HUDEP-2 (cell line): ENCODE data around the gene CAMTA1.
"Not testable (repeated sequence)": the region's sequence is repeated elsewhere in the genome, so short reads cannot be mapped to it uniquely, and the experiment has no call there.

Experiments
- DNase-seq, 76 experiments: peaks; one replicate each; lab custom pipeline; 2025; ENCODE audit not compliant: unreplicated experiment in 76 of 76; lab: John Stamatoyannopoulos, UW

The CAMTA1 gene

DNA sequence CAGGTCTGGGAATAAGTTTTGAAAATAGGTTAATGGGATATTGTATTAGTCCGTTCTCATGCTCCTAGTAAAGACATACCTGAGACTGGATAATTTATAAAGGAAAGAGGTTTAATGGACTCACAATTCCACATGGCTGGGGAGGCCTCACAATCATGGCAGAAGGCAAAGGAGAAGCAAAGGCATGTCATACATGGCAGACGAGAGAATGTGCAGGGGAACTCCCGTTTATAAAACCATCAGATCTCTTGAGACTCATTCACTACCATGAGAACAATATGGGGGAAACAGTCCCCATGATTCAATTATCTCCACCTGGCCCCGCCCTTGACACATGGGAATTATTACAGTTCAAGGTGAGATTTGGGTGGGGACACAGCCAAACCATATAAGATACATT is 60.5 kb downstream of the CAMTA1 start:
- DNase-seq: not testable (repeated sequence)

DNA sequence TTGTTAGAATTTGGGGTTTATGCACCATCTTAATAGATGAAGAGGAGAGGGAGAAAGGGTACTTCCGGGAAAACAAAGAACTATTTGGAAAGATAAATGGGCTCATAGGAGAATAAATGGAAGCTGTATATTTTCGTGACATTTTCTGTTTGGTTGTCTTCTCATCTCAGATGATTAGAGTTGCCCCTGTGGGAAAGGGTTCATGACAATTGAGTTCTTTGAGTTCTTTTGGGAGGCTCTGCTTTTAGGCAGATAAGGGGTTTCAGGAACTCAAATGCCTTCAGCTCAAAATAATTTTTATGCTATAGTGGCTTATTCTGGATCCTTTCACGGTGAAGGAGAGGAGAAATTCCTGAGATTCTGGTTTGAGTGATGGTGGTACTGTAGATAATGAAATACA is 63.6 kb downstream of the CAMTA1 start:
- no peak for DNase-seq

GRCh38 chr1:6850537-6850936 is 65.3 kb downstream of the CAMTA1 start:
- no peak for DNase-seq

DNA sequence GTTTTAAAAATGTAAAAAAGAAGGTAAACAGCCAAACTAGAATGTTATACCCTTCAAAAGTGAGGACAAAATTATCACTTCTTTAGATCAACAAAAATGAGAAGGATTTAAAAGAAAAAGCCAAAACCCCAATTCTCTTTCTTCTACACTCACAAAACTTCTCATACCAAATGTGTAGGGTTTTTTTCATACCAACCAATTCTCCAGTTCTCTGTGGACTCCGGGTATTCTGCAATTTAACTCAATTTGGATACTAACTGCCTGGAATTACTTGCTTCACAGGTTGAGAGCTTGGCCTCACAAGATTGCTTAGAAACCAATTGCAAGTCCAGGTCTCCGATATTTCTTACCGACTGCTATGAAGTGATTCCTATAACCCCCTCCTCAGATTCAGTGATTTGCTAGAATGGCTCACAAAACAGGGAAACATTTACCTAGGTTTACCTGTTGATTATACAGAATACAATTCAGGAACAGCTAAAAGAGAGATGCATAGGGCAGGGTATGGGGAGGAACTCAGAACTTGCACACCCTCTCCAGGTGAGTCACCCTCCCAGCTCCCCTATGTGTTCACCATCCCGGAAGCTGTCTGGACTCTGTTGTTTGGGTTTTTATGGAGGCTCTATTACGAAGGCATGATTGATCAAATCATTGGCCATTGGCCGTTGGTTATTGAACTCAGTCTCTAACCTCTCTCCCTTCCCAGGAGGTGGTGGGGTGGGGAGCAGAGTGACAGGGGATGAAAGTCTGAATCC is 67.1 kb downstream of the CAMTA1 start:
- no peak for DNase-seq

DNA sequence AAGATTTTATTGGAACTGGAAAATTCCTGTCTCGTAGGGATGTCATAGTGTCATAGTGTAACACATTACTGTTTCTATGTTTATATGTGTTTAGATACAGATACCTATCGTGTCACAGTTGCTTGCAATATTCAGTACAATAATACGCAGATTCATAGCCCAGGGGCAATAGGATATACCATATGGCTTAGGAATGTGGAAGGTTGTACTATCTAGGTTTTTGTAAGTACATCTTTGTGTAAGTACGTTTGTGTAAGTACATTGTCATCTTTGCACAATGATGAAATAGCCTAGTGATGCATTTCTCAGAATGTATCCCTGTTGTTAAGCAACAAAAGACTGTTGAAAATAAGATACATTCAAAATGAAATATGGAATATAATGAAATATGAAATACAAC is 68.9 kb downstream of the CAMTA1 start:
- no peak for DNase-seq

DNA sequence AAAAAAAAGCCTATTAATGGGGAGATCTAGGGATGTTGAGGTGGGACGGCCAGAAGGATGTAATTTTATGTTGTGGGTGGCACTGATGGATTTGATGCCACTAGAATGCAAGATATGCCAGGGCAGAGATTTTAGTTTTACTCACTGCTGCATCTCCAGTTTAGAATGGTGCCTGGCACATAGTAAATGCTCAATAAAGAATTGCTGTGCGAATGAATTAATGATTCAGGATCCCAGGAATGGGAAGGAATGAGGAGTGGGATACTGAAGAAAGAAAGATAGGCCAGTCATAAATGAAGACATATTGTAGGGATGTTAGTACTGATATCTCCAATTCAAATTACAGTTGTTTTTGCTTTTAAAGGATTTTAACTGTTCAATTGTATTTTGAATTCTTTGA is 72.6 kb downstream of the CAMTA1 start:
- DNase-seq: no peak

- DNase-seq: no peak
These were observed 73.3 kb downstream of the CAMTA1 start for GRCh38 chr1:6858596-6858995.

DNA sequence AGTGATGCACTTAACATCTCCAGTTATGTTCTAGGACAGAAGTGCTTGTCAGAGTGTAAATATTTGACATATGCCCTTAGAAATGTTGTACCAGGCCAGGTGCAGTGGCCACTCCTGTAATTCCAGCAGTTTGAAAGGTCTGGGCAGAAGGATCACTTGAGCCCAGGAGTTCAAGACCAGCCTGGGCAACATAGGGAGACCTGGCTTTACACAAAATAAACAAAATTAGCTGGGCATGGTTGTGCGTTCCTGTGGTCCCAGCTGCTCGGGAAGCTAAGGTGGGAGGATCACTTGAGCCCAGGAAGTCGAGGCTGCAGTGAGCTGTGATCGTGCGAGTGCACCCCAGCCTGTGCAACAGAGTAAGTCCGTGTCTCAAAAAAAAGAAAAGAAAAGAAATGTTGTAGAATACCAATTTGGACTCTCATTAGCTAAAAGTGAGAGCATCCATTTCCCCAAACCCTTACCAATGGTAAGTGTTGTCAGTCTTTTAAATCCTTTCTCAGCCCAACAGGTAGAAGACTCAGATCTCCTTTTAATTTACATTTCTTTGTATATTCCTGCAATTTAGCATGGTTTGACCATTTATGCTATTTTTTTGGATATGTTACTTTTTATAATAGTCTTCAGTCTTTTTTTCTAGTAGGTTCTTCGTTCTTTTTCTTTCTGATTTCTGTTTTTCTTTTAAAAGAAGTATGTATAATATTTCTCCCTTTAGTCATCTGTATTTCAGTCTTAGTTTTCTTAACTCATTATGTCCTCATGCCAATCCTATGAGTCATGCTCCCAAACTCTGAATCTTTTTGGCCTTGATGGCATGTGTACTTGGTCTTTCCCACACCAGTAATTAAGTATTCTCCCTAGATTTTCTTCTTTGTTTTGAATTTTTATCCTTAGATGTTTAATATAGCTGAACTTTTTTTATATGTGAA is 74.4 kb downstream of the CAMTA1 start:
- no peak for DNase-seq

GRCh38 chr1:6860401-6860800 is 75.1 kb downstream of the CAMTA1 start:
- no peak for DNase-seq

GRCh38 chr1:6861075-6861724 is 75.9 kb downstream of the CAMTA1 start:
- no peak for DNase-seq

DNA sequence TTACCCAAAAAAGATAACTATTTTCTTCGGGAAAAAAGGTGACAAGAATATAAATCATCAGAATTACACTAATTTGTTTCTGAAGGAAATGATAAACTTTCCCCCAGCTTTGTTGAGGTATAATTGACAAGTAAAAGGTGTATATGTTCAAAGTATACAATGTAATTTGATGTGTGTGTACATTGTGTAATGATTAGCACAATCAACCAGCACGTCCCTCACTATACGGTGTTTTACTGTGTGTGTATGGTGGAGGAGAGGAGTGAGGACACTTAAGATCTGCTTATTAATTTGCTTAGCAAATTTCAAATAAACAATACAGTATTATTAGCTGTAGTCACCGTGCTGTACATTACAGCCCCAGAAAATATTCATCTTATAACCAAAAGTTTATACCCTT is 77.7 kb downstream of the CAMTA1 start:
- DNase-seq: no peak

DNA sequence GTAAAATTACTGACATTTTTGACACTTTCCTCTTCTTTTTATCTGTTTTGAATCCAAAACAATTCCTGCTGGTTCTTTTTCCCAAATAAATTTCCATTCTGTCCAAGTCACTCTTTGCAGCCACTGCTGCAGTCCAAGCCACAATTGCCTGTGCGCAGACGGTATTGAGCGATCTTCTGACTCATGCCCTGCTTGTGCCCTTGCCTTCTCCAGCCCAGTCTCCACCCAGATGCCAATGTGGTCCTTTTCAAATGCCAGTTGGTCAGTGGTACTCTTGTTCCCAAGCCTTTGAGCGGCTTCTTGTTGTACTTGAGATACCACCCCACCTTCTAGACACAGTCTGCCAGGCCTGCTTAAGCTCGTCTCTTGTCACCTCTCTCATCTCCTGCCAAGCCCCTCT is 78.9 kb downstream of the CAMTA1 start:
- no peak for DNase-seq

DNA sequence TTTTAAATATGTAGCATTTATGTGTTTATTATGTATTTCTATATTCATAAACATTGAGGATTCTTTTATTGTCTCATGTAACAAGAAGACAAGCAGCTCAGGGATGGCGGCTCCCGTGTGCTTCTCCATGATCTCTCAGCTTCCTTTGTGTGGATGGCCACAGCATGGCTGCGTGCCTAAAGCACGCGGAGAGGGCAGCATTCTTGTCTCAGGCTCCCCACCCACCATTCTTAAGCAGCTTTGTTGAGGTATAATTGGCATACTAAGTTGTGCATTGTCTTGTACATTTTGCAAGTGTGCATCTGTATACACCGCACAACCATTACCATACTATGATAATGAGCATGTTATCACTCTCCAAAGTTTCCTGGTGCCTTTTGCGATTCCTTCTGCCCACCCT is 81.6 kb downstream of the CAMTA1 start:
- DNase-seq: no peak

DNA sequence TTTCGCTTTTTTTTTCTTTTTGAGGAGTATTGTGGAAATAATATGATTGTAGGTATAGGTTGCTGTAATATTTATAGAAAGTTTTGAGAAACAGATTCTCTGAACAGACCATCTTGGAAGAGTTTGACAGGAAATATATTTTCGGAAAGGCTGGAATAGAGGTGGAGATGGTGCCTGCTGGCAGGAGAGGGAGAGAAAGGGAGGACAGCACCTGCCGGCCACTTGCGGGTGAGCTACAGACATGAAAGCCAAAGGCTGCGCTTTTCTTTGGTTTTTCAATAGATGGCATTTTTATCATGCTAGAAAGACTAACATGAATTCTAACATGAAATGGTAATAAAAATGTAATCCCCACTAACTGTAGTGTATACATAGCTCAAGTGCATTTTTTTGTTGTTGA is 82.1 kb downstream of the CAMTA1 start:
- no peak for DNase-seq

DNA sequence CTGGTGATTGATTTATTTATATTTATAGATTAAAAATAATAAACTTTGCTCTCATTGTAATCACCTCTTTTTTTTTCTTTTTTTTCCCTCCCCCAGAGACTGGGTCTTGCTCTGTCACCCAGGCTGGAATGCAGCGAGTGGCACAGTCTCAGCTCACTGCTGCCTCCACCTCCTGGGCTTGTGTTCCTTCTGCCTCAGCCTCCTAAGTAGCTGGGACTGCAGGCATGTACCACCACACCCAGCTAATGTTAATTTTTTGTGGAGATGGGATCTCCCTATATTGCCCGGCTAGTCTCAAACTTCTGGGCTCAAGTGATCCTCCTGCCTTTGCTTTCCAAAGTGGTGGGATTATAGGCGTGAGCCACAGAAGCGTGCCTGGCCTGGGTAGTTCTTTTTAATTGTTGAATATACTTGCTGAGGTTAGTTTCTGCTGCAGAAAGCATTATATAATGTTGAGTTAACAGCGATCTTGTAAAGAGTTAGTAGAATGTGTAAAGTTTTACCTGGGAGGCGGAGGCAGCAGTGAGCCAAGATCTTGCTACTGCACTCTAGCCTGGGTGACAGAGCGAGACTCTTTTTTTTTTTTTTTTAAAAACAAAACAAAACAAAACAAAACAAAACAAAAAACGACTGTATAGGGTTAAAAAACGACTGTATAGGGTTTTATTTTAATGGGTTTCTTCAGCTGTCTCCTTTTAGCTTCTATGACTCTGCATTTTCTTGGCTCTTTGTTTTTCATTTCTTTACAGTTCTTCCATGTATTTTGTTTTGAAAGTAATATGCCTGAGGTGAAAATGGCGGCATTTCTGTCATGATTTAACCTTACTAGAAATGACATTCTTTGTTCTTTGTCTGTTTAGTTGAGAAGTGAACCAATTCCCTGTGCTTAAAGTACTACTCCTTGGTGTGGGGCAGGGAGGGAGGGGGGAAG is 82.7 kb downstream of the CAMTA1 start:
- DNase-seq: no peak

- no peak for DNase-seq
These were observed 83.6 kb downstream of the CAMTA1 start for GRCh38 chr1:6868660-6869380.

GRCh38 chr1:6869545-6869944 is 84.3 kb downstream of the CAMTA1 start:
- DNase-seq: no peak

GRCh38 chr1:6870086-6870485 is 84.8 kb downstream of the CAMTA1 start:
- DNase-seq: no peak

DNA sequence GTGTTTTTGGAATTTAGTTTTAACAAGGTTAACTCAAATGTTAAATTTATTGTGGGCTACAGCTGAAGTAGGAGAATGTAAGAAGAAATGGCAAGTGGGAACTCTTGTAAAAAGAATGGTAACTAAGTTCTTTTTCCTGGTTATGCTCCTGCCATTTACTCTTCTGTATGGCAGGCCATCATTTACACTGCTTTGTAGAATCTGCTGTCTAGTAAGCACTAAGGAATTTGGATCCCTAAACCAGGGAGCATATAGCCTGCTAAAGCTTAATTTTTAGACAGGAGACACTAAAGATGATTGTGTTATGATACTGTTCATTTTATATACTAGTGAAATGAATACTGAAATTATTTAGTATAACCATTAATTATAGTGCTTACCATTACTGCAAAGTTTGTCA is 85.3 kb downstream of the CAMTA1 start:
- DNase-seq: no peak
